Endothelial cell of umbilical vein (primary cell): ENCODE results near the gene GYS2. TPM values are rescaled to one million over a fixed set of nuclear protein-coding genes. Genes with fewer than 3 reads are reported as not detected.

ENCODE experiments used
- BruUV-seq: library from RNA; stranded (reverse); fragments of 400-500 nt; replicated peaks from 2 replicates; lab custom pipeline; 2021; lab: Mats Ljungman, UMichigan
- CTCF ChIA-PET: fragments of 300-600, 350-600 bp; sonication (Branson Sonifier 250); formaldehyde crosslinking; loops from one replicate; lab custom pipeline; 2021; ENCODE audit warnings: antibody characterized with exemption, inconsistent platforms; lab: Charles Lee
- POLR2A ChIA-PET: fragments of 300-600, 350-600 bp; sonication (Branson Sonifier 250); formaldehyde crosslinking; loops from one replicate; lab custom pipeline; 2021; ENCODE audit warnings: antibody characterized with exemption, inconsistent platforms; lab: Charles Lee
- DNase-seq: peaks from one replicate; pipeline ENCODE4 v3.0.0-alpha.2; 2011; ENCODE audit warnings: low read depth, low spot score
- FAIRE-seq: peaks from 2 replicates; lab custom pipeline; 2011; peaks lifted over from hg19 to GRCh38; lab: Jason Lieb, UNC
- H2AFZ ChIP-seq: 2 replicates; pipeline ENCODE4 v1.6.0; 2012; ENCODE audit warnings: low read depth, low read length, control low read depth, inconsistent platforms
- H3K27ac ChIP-seq: 2 replicates; pipeline ENCODE4 v1.5.1; 2011; ENCODE audit warnings: low read depth, mild to moderate bottlenecking, control low read depth, low read length, moderate library complexity; ENCODE audit not compliant: insufficient read depth
- H3K27me3 ChIP-seq, 2 experiments: 2 replicates each; pipeline versions ENCODE4 v1.6.0 to v1.6.1; 2011; ENCODE audit warnings: low read length in 2 of 2, mixed read lengths in 1 of 2; ENCODE audit not compliant: control insufficient read depth in 2 of 2, insufficient read depth in 2 of 2
- H3K36me3 ChIP-seq, 2 experiments: 2 replicates in 1 of 2; 3 replicates in 1 of 2; pipeline ENCODE4 v1.5.1; 2011; ENCODE audit warnings: low read length in 2 of 2, mild to moderate bottlenecking in 1 of 2, moderate library complexity in 1 of 2; ENCODE audit not compliant: control insufficient read depth in 2 of 2, insufficient read depth in 2 of 2; ENCODE audit errors: extremely low read depth in 1 of 2
- H3K4me1 ChIP-seq: 3 replicates; pipeline ENCODE4 v1.5.1; 2011; ENCODE audit warnings: mild to moderate bottlenecking, low read length; ENCODE audit not compliant: control insufficient read depth, insufficient read depth; ENCODE audit errors: extremely low read depth
- H3K4me2 ChIP-seq: 2 replicates; pipeline ENCODE4 v1.6.1; 2011; ENCODE audit warnings: low read length, control low read depth, mixed read lengths; ENCODE audit not compliant: insufficient read depth
- H3K4me3 ChIP-seq, 3 experiments: fragments of 200-600 bp in 1 of 3; sonication (generic), shearing (Covaris generic) in 1 of 3; replicated peaks in 1 of 3; 2 replicates each; pipeline ENCODE4 v1.5.1; 2011 to 2016; ENCODE audit warnings: control low read depth in 3 of 3, low read length in 3 of 3, mild to moderate bottlenecking in 2 of 3, inconsistent platforms in 1 of 3, low read depth in 1 of 3, moderate library complexity in 1 of 3; ENCODE audit not compliant: insufficient read depth in 1 of 3
- H3K79me2 ChIP-seq: 2 replicates; pipeline ENCODE4 v1.6.0; 2012; ENCODE audit warnings: low read length, inconsistent platforms; ENCODE audit not compliant: control insufficient read depth, insufficient read depth
- H3K9ac ChIP-seq: replicated peaks from 2 replicates; pipeline ENCODE3; 2011; ENCODE audit warnings: low read length, control low read depth; ENCODE audit not compliant: insufficient read depth; ENCODE audit errors: extremely low read depth
- H3K9me1 ChIP-seq: replicated peaks from 3 replicates; pipeline ENCODE4 v1.6.0; 2011; ENCODE audit warnings: mild to moderate bottlenecking, low read length; ENCODE audit not compliant: control insufficient read depth, insufficient read depth; ENCODE audit errors: extremely low read depth
- H3K9me3 ChIP-seq: replicated peaks from 2 replicates; pipeline ENCODE4 v1.5.1; 2012; ENCODE audit warnings: low read length, inconsistent platforms; ENCODE audit not compliant: control insufficient read depth, insufficient read depth
- H4K20me1 ChIP-seq: replicated peaks from 2 replicates; pipeline ENCODE3; 2011; ENCODE audit warnings: mild to moderate bottlenecking, low read length; ENCODE audit not compliant: control insufficient read depth, insufficient read depth; ENCODE audit errors: extremely low read depth
- EZH2 ChIP-seq: IDR thresholded peaks from 2 replicates; pipeline ENCODE4 v1.6.1; 2012; ENCODE audit warnings: borderline replicate concordance, low read depth, mild to moderate bottlenecking, moderate library complexity, low read length, inconsistent platforms; ENCODE audit not compliant: severe bottlenecking
- FOS ChIP-seq: IDR thresholded peaks from 2 replicates; pipeline ENCODE4 v1.6.1; 2011; ENCODE audit warnings: mild to moderate bottlenecking, low read length, moderate library complexity, borderline replicate concordance; ENCODE audit not compliant: insufficient read depth
- GATA2 ChIP-seq: IDR thresholded peaks from 2 replicates; pipeline ENCODE4 v1.7.0; 2011; ENCODE audit warnings: low read depth, mild to moderate bottlenecking, moderate library complexity, mixed read lengths, low read length; ENCODE audit not compliant: insufficient read length, insufficient read depth
- JUN ChIP-seq: IDR thresholded peaks from 2 replicates; pipeline ENCODE4 v1.6.1; 2011; ENCODE audit warnings: borderline replicate concordance, low read depth; ENCODE audit not compliant: insufficient read length, insufficient read depth
- MYC ChIP-seq: IDR thresholded peaks from one replicate; pipeline ENCODE4 v1.6.1; 2011; ENCODE audit warnings: mild to moderate bottlenecking, low read depth, low read length
- POLR2A ChIP-seq: IDR thresholded peaks from 2 replicates; pipeline ENCODE4 v1.6.1; 2012; ENCODE audit warnings: low read depth, mild to moderate bottlenecking, control low read depth, low read length
- POLR2AphosphoS5 ChIP-seq: IDR thresholded peaks from 2 replicates; pipeline ENCODE4 v1.6.1; 2012; ENCODE audit warnings: low read depth, mild to moderate bottlenecking, control low read depth, low read length, moderate library complexity; ENCODE audit not compliant: insufficient read depth
- dilution Hi-C: fragments of 300-500 bp; cut with MboI; formaldehyde crosslinking; loops from one replicate; pipeline ENCODE4 v1.15.0; 2019; ENCODE audit warnings: low sequenced_read_pairs; ENCODE audit not compliant: extremely low pct_ligation_motif_present
- intact Hi-C: fragments of 100-400 bp; cut with micrococcal nuclease; formaldehyde crosslinking; loops from one replicate; pipeline ENCODE4 v1.10.0; 2022
- polyA plus RNA-seq, 4 experiments: library from polyadenylated mRNA; depleted of rRNA in 3 of 4; stranded (reverse) in 3 of 4; unstranded in 1 of 4; fragments of >200 nt; gene quantifications; 2 replicates each; pipeline versions ENCODE4 v1.2.1 to v1.2.3, GENCODE V29; 2011 to 2012; ENCODE audit warnings: missing spikeins in 1 of 4
- total RNA-seq: library from RNA; stranded (reverse); gene quantifications from 2 replicates; pipeline ENCODE4 v1.2.3, GENCODE V29; 2021
- TF ChIP-seq, protein P1 (sequence below): IDR thresholded peaks from 2 replicates; pipeline ENCODE4 v1.6.1; 2011; ENCODE audit not compliant: insufficient read depth, insufficient read length
- TF ChIP-seq, protein P2 (sequence below), 2 donors: IDR thresholded peaks; 1 replicate in 1 of 2; 2 replicates in 1 of 2; pipeline ENCODE4 v1.5.1; 2011; ENCODE audit warnings: low read length in 2 of 2, mild to moderate bottlenecking in 2 of 2, moderate library complexity in 2 of 2, control low read depth in 1 of 2, inconsistent platforms in 1 of 2, low read depth in 1 of 2; ENCODE audit not compliant: insufficient read depth in 1 of 2; ENCODE audit errors: extremely low read depth in 1 of 2

Gene GYS2
- total and polyA plus RNA-seq, 2 donors (not counting 3 experiments of a cell fraction or from before 2014, with no cell fraction given): 0.04 TPM; not detected in 1

DNA sequence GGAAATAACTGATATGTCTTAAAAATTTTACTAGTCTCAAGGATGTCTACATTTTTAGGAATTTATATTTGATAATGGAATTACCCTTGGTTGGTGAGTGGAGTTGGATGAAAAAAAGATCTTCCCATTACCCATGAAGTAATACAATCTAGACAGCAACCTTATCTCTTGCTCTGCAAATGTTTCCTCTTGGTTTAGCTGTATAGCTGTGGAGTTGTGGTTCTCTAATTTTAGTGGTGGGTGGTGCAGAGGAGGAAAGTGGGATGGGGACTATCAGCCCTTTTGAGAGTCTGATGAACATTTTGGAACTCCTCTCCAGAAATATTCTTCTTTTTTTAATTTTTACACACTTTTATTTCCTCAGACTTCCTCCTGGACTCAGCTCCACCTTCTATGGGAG, 61.5 kb downstream of the GYS2 start:
- Histone ChIP-seq H3K9me1 (no peaks in the 10 kb centered on the region), H3K4me1 (no peaks in the 10 kb centered on the region), H3K27me3 (no peaks in the 10 kb centered on the region), H3K36me3 (no peaks in the 10 kb centered on the region), H3K79me2 (no peaks in the 10 kb centered on the region), H3K9ac (no peak overlapping the region), H4K20me1 (no peaks in the 10 kb centered on the region), H3K9me3 (no peaks in the 10 kb centered on the region), H3K4me2 (no peak overlapping the region), H2AFZ (no peak overlapping the region), H3K4me3 (no peak overlapping the region), H3K27ac (no peak overlapping the region)
- TF ChIP-seq EZH2: no peak
- TF ChIP-seq GATA2: no peak
- TF ChIP-seq, protein P1, sequence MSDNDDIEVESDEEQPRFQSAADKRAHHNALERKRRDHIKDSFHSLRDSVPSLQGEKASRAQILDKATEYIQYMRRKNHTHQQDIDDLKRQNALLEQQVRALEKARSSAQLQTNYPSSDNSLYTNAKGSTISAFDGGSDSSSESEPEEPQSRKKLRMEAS: no peak
- TF ChIP-seq POLR2AphosphoS5: no peak
- no peak for TF ChIP-seq JUN
- TF ChIP-seq MYC: no peak
- TF ChIP-seq, protein P2, sequence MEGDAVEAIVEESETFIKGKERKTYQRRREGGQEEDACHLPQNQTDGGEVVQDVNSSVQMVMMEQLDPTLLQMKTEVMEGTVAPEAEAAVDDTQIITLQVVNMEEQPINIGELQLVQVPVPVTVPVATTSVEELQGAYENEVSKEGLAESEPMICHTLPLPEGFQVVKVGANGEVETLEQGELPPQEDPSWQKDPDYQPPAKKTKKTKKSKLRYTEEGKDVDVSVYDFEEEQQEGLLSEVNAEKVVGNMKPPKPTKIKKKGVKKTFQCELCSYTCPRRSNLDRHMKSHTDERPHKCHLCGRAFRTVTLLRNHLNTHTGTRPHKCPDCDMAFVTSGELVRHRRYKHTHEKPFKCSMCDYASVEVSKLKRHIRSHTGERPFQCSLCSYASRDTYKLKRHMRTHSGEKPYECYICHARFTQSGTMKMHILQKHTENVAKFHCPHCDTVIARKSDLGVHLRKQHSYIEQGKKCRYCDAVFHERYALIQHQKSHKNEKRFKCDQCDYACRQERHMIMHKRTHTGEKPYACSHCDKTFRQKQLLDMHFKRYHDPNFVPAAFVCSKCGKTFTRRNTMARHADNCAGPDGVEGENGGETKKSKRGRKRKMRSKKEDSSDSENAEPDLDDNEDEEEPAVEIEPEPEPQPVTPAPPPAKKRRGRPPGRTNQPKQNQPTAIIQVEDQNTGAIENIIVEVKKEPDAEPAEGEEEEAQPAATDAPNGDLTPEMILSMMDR (IDR thresholded peaks at IDR 0.05; ENCODE audit: extremely low read depth in 1 of 2, insufficient read depth in 1 of 2, low read depth in 1 of 2, low read length in 2 of 2): no peak
- TF ChIP-seq POLR2A: no peak
- no peak for TF ChIP-seq FOS
- intact Hi-C loops: no loop called here
- ChIA-PET CTCF (interaction anchor here (1.8 kb wide), 1 partner anchor 13 kb away, joined by 5 read pairs; no protein-coding TSS in a partner anchor), POLR2A (no interaction called here)
- dilution Hi-C loops: no loop called here
- DNase-seq: no peak
- no peak for FAIRE-seq
- BruUV-seq: no TSS peak
